Dedifferentiated amniotic fluid mesenchymal stem cell (primary cell): ENCODE data around the gene ALS2CL.
"Not testable (repeated sequence)": the region's sequence is repeated elsewhere in the genome, so short reads cannot be mapped to it uniquely, and the experiment has no call there.

Experiments used
- DNase-seq: peaks from one replicate; pipeline ENCODE4 v3.0.0-alpha.2; 2016; ENCODE audit errors: extremely low spot score

ALS2CL gene

GRCh38 chr3:46715507-46716175 is 22.2 kb upstream of the ALS2CL start:
- DNase-seq = no peak

- no peak for DNase-seq
Measured at GRCh38 chr3:46714728-46715506, 21.4 kb upstream of the ALS2CL start.

GRCh38 chr3:46713898-46714552 is 20.5 kb upstream of the ALS2CL start:
- no peak for DNase-seq

GRCh38 chr3:46713050-46713897 is 19.8 kb upstream of the ALS2CL start:
- DNase-seq = no peak

GRCh38 chr3:46712191-46713049 is 18.9 kb upstream of the ALS2CL start:
- no peak for DNase-seq

GRCh38 chr3:46711760-46712159 is 18.3 kb upstream of the ALS2CL start:
- DNase-seq = no peak

- no peak for DNase-seq
Measured at GRCh38 chr3:46711305-46711704, 17.8 kb upstream of the ALS2CL start.

GRCh38 chr3:46710671-46711295 is 17.3 kb upstream of the ALS2CL start:
- DNase-seq = no peak

- DNase-seq = no peak
Measured at GRCh38 chr3:46710229-46710628, 16.8 kb upstream of the ALS2CL start.

GRCh38 chr3:46709721-46710120 is 16.2 kb upstream of the ALS2CL start:
- DNase-seq = no peak

GRCh38 chr3:46709157-46709654 is 15.7 kb upstream of the ALS2CL start:
- DNase-seq = no peak

- no peak for DNase-seq
Measured at GRCh38 chr3:46708401-46709156, 15.1 kb upstream of the ALS2CL start.

GRCh38 chr3:46707601-46708011 is 14.1 kb upstream of the ALS2CL start:
- DNase-seq = no peak

- no peak for DNase-seq
Measured at GRCh38 chr3:46706771-46707582, 13.5 kb upstream of the ALS2CL start.

GRCh38 chr3:46705751-46706552 is 12.5 kb upstream of the ALS2CL start:
- peak; percentile 50 for DNase-seq

GRCh38 chr3:46705022-46705530 is 11.6 kb upstream of the ALS2CL start:
- DNase-seq = peak; percentile 53

- DNase-seq = not testable (repeated sequence)
Measured at GRCh38 chr3:46704346-46704745, 10.9 kb upstream of the ALS2CL start.
